Brain microvascular endothelial cell (primary cell): ENCODE measurements around the gene UTRN.

Experiments used
- DNase-seq: peaks from one replicate; pipeline ENCODE4 v3.0.0-alpha.2; 2020
- H3K27ac ChIP-seq: fragments of 250-450 bp; sonication (Bioruptor Pico); 2 replicates; pipeline ENCODE4 v1.5.1; 2020; ENCODE audit warnings: mild to moderate bottlenecking, moderate library complexity
- H3K27me3 ChIP-seq: fragments of 250-450 bp; sonication (Bioruptor Pico); replicated peaks from 2 replicates; pipeline ENCODE4 v1.5.1; 2020; ENCODE audit warnings: mild to moderate bottlenecking
- H3K36me3 ChIP-seq: fragments of 250-450 bp; sonication (Bioruptor Pico); replicated peaks from 2 replicates; pipeline ENCODE4 v1.5.1; 2020; ENCODE audit warnings: mild to moderate bottlenecking
- H3K4me3 ChIP-seq: 2 replicates; pipeline ENCODE4 v1.5.1; 2011; ENCODE audit warnings: low read depth, mild to moderate bottlenecking, control low read depth, low read length, moderate library complexity
- CTCF ChIP-seq: IDR thresholded peaks from 2 replicates; pipeline ENCODE4 v1.5.1; 2011; ENCODE audit warnings: low read depth, mild to moderate bottlenecking, moderate library complexity, low read length, control low read depth, inconsistent platforms; ENCODE audit errors: missing control alignments
- in situ Hi-C: cut with HindIII; loops from 2 replicates; pipeline ENCODE4 v1.10.0; 2017; ENCODE audit warnings: low sequenced_read_pairs, low pct_ligation_motif_present

Gene UTRN

GRCh38 chr6:144250276-144250675 is 34.9 kb upstream of the UTRN start:
- no peak for TF ChIP-seq CTCF
- DNase-seq = no peak
- Histone ChIP-seq H3K27ac (no peak overlapping the region), H3K4me3 (no peak overlapping the region), H3K36me3 (no peaks in the 10 kb centered on the region), H3K27me3 (no peaks in the 10 kb centered on the region)
- in situ Hi-C loops = no loop called here

GRCh38 chr6:144252259-144252658 is 32.9 kb upstream of the UTRN start:
- no peaks in the 10 kb centered on the region for H3K36me3 ChIP-seq
- no peak overlapping the region for H3K27ac ChIP-seq
- no peak for DNase-seq
- in situ Hi-C loops = no loop called here
- H3K27me3 ChIP-seq = no peaks in the 10 kb centered on the region
- no peak overlapping the region for H3K4me3 ChIP-seq
- no peak for TF ChIP-seq CTCF

- DNase-seq = no peak
- no peak for TF ChIP-seq CTCF
- H3K36me3 ChIP-seq = no peaks in the 10 kb centered on the region
- H3K4me3 ChIP-seq = no peak overlapping the region
- H3K27ac ChIP-seq = no peak overlapping the region
- H3K27me3 ChIP-seq = no peaks in the 10 kb centered on the region
- in situ Hi-C loops = no loop called here
These were observed 25.1 kb upstream of the UTRN start for GRCh38 chr6:144259986-144260385.

- in situ Hi-C loops = no loop called here
These were observed 22.4 kb upstream of the UTRN start for GRCh38 chr6:144262470-144263369.

GRCh38 chr6:144263786-144264185 is 21.3 kb upstream of the UTRN start:
- peak overlapping the region; percentile 97 for H3K27ac ChIP-seq

More at GRCh38 chr6:144262470-144263369, 22.4 kb upstream of the UTRN start:
- no peaks in the 10 kb centered on the region for H3K27me3 ChIP-seq
- no peak for TF ChIP-seq CTCF
- no peak overlapping the region for H3K4me3 ChIP-seq
- DNase-seq = no peak
- H3K27ac ChIP-seq = no peak overlapping the region
- H3K36me3 ChIP-seq = no peaks in the 10 kb centered on the region

More at GRCh38 chr6:144263786-144264185, 21.3 kb upstream of the UTRN start:
- H3K27me3 ChIP-seq = no peaks in the 10 kb centered on the region
- in situ Hi-C loops = no loop called here
- H3K36me3 ChIP-seq = no peaks in the 10 kb centered on the region
- peak; percentile 6 for DNase-seq
- no peak overlapping the region for H3K4me3 ChIP-seq
- TF ChIP-seq CTCF = no peak
